ENCODE results near the gene TTC22.

The TTC22 gene

GRCh38 chr1:54745864-54746263 is 55.3 kb downstream of the TTC22 start:
- H3K36me3 ChIP-seq (ENCODE audit: insufficient read depth, low read length) = peaks cover 32% of the 10 kb centered on the region; the same call in 1 of the 2 replicates

DNA sequence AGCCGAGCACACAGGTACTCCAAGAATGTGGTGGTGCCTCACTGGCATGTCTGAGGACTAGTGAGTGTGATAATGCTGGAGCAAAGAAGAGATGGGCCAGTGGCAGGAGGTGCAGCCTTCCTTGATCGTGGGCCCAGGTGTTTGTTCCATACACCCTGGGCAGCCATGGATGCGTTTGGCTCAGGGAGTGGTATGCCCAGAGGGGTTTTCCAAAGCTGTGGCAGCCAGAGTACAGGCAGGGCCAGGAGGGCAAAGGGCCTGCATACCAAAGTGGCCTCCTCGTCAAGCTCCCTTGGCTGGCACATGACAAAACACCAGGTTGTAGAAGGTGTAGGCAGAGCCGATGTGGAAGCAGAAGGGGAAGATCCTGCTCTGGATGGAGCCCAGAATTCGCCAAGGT is 55.8 kb downstream of the TTC22 start:
- H3K4me1 ChIP-seq (ENCODE audit: insufficient read depth, low read length, poor library complexity, severe bottlenecking) = no peaks in the 10 kb centered on the region
- no peaks in the 10 kb centered on the region for H4K20me1 ChIP-seq (ENCODE audit: insufficient read depth, low read length, poor library complexity, severe bottlenecking)
- H3K9me2 ChIP-seq (replicated peaks; ENCODE audit: low read depth, low read length) = no peaks in the 10 kb centered on the region
- peaks cover 38% of the 10 kb centered on the region; the same call in 1 of the 2 replicates for H3K36me3 ChIP-seq (ENCODE audit: insufficient read depth, low read length)
- no peaks in the 10 kb centered on the region for H3K79me2 ChIP-seq (ENCODE audit: insufficient read depth, low read length)
- no peak overlapping the region for H3K4me3 ChIP-seq (ENCODE audit: low read length, poor library complexity, severe bottlenecking)
- H3K9me3 ChIP-seq (ENCODE audit: insufficient read depth, low read depth, low read length) = no peaks in the 10 kb centered on the region
- no peak overlapping the region for H3K4me2 ChIP-seq (ENCODE audit: low read depth, low read length, poor library complexity, severe bottlenecking)
- H2AFZ ChIP-seq (ENCODE audit: low read length) = no peak overlapping the region
- no peak for TF ChIP-seq EZH2phosphoT487 (IDR thresholded peaks at IDR 0.05; ENCODE audit: borderline replicate concordance)
- TF ChIP-seq, protein P1, sequence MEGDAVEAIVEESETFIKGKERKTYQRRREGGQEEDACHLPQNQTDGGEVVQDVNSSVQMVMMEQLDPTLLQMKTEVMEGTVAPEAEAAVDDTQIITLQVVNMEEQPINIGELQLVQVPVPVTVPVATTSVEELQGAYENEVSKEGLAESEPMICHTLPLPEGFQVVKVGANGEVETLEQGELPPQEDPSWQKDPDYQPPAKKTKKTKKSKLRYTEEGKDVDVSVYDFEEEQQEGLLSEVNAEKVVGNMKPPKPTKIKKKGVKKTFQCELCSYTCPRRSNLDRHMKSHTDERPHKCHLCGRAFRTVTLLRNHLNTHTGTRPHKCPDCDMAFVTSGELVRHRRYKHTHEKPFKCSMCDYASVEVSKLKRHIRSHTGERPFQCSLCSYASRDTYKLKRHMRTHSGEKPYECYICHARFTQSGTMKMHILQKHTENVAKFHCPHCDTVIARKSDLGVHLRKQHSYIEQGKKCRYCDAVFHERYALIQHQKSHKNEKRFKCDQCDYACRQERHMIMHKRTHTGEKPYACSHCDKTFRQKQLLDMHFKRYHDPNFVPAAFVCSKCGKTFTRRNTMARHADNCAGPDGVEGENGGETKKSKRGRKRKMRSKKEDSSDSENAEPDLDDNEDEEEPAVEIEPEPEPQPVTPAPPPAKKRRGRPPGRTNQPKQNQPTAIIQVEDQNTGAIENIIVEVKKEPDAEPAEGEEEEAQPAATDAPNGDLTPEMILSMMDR (conservative IDR thresholded peaks at IDR 0.05; ENCODE audit: low read length) = no peak
- H3K9ac ChIP-seq (ENCODE audit: low read depth, low read length, poor library complexity, severe bottlenecking) = no peak overlapping the region
- H3K27me3 ChIP-seq (ENCODE audit: insufficient read depth, low read length, poor library complexity, severe bottlenecking) = no peaks in the 10 kb centered on the region
- no peaks in the 10 kb centered on the region for H3F3A ChIP-seq (ENCODE audit: low read depth)

More at GRCh38 chr1:54745864-54746263, 55.3 kb downstream of the TTC22 start:
- H3K9me2 ChIP-seq (replicated peaks; ENCODE audit: low read depth, low read length) = no peaks in the 10 kb centered on the region
- no peak for TF ChIP-seq EZH2phosphoT487 (IDR thresholded peaks at IDR 0.05; ENCODE audit: borderline replicate concordance)
- TF ChIP-seq, protein P1 (conservative IDR thresholded peaks at IDR 0.05; ENCODE audit: low read length) = no peak
- H3K9ac ChIP-seq (ENCODE audit: low read depth, low read length, poor library complexity, severe bottlenecking) = no peak overlapping the region
- H4K20me1 ChIP-seq (ENCODE audit: insufficient read depth, low read length, poor library complexity, severe bottlenecking) = no peaks in the 10 kb centered on the region
- no peaks in the 10 kb centered on the region for H3K79me2 ChIP-seq (ENCODE audit: insufficient read depth, low read length)
- H3K4me1 ChIP-seq (ENCODE audit: insufficient read depth, low read length, poor library complexity, severe bottlenecking) = no peaks in the 10 kb centered on the region
- H3K9me3 ChIP-seq (ENCODE audit: insufficient read depth, low read depth, low read length) = no peaks in the 10 kb centered on the region
- H3K4me2 ChIP-seq (ENCODE audit: low read depth, low read length, poor library complexity, severe bottlenecking) = no peak overlapping the region
- no peak overlapping the region for H3K4me3 ChIP-seq (ENCODE audit: low read length, poor library complexity, severe bottlenecking)
- no peaks in the 10 kb centered on the region for H3F3A ChIP-seq (ENCODE audit: low read depth)
- H3K27me3 ChIP-seq (ENCODE audit: insufficient read depth, low read length, poor library complexity, severe bottlenecking) = no peaks in the 10 kb centered on the region
- no peak overlapping the region for H2AFZ ChIP-seq (ENCODE audit: low read length)

DNA sequence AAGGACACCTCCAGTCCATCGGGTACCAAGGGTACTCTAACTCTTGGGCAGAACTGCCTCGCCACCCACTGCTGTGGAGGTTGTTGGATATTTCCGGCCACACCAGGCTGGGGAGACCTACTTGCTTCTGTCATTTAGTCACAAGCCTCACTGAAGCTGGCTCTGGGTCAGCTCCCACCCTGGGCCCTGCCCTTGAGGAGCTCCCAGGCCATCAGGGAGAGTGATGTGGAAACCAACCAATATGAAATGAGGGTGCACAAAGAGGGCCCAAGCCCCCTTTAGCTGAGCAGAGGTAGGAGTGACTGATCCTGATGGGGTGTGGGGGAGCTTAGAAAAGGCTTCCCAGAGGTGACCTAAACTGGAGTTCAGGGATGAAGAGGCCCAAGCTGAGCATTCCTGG is 56.4 kb downstream of the TTC22 start:
- H3K36me3 ChIP-seq (ENCODE audit: insufficient read depth, low read length) = peaks cover 43% of the 10 kb centered on the region; the same call in 1 of the 2 replicates
- H3K4me2 ChIP-seq (ENCODE audit: low read depth, low read length, poor library complexity, severe bottlenecking) = no peak overlapping the region
- no peaks in the 10 kb centered on the region for H3K27me3 ChIP-seq (ENCODE audit: insufficient read depth, low read length, poor library complexity, severe bottlenecking)
- H3F3A ChIP-seq (ENCODE audit: low read depth) = no peaks in the 10 kb centered on the region
- H3K9ac ChIP-seq (ENCODE audit: low read depth, low read length, poor library complexity, severe bottlenecking) = no peak overlapping the region
- TF ChIP-seq, protein P1 (conservative IDR thresholded peaks at IDR 0.05; ENCODE audit: low read length) = no peak
- no peak for TF ChIP-seq EZH2phosphoT487 (IDR thresholded peaks at IDR 0.05; ENCODE audit: borderline replicate concordance)
- H3K79me2 ChIP-seq (ENCODE audit: insufficient read depth, low read length) = no peaks in the 10 kb centered on the region
- no peaks in the 10 kb centered on the region for H3K9me2 ChIP-seq (replicated peaks; ENCODE audit: low read depth, low read length)
- no peak overlapping the region for H2AFZ ChIP-seq (ENCODE audit: low read length)
- H3K9me3 ChIP-seq (ENCODE audit: insufficient read depth, low read depth, low read length) = no peaks in the 10 kb centered on the region
- no peaks in the 10 kb centered on the region for H3K4me1 ChIP-seq (ENCODE audit: insufficient read depth, low read length, poor library complexity, severe bottlenecking)
- no peak overlapping the region for H3K4me3 ChIP-seq (ENCODE audit: low read length, poor library complexity, severe bottlenecking)
- H4K20me1 ChIP-seq (ENCODE audit: insufficient read depth, low read length, poor library complexity, severe bottlenecking) = no peaks in the 10 kb centered on the region
